A549 (cell line): Measurements from ENCODE around the gene CYP26C1. TPM values are rescaled to one million over a fixed set of nuclear protein-coding genes. Genes with fewer than 3 reads are reported as not detected.

Experiments
- ATAC-seq, 2 experiments: fragments of 200-7000 bp in 1 of 2; fragments of >200 bp in 1 of 2; cut with Nextera tagmentation in 1 of 2; cut with Tn5 transposase in 1 of 2; 3 replicates each; pipeline versions ENCODE4 v1.8.0 to v1.9.1; 2018 to 2020; ENCODE audit warnings: mild to moderate bottlenecking in 1 of 2, moderate library complexity in 1 of 2
- CTCF ChIA-PET: fragments of 300-600 bp; sonication (Branson Sonifier 250); formaldehyde crosslinking; extraction: SDS; loops from one replicate; lab custom pipeline; 2021; ENCODE audit warnings: antibody characterized with exemption, inconsistent platforms; lab: Yijun Ruan, JAX
- POLR2A ChIA-PET: fragments of 350-600 bp; formaldehyde crosslinking; extraction: SDS; loops from one replicate; lab custom pipeline; 2021; ENCODE audit warnings: antibody characterized with exemption, inconsistent platforms; lab: Yijun Ruan, JAX
- DNase-seq, 2 experiments: peaks; one replicate each; pipeline versions ENCODE4 v3.0.0 to v3.0.0-alpha.2; 2011 to 2016; ENCODE audit warnings: low read depth in 1 of 2, low spot score in 1 of 2
- FAIRE-seq: peaks from 2 replicates; lab custom pipeline; 2011; peaks lifted over from hg19 to GRCh38; lab: Jason Lieb, UNC
- H3K27ac ChIP-seq, 2 experiments: fragments of >200 bp; sonication (Bioruptor Twin); formaldehyde crosslinking; 3 replicates each; pipeline ENCODE4 v1.5.1; 2016 to 2017
- H3K4me1 ChIP-seq: fragments of >200 bp; sonication (Bioruptor Twin); formaldehyde crosslinking; 3 replicates; pipeline ENCODE4 v1.6.1; 2016
- H3K4me2 ChIP-seq: fragments of >200 bp; sonication (Bioruptor Twin); formaldehyde crosslinking; 3 replicates; pipeline ENCODE4 v1.6.1; 2016
- H3K4me3 ChIP-seq: fragments of >200 bp; sonication (Bioruptor Twin); formaldehyde crosslinking; 3 replicates; pipeline ENCODE4 v1.5.1; 2016
- H3K9me3 ChIP-seq: fragments of >200 bp; sonication (Bioruptor Twin); formaldehyde crosslinking; 3 replicates; pipeline ENCODE4 v1.6.1; 2016
- CBX8 ChIP-seq: fragments of 200-600 bp; sonication (generic); IDR thresholded peaks from 2 replicates; pipeline ENCODE4 v1.6.1; 2016
- CHD4 ChIP-seq: fragments of 200-600 bp; sonication (generic); IDR thresholded peaks from 2 replicates; pipeline ENCODE4 v1.6.1; 2016; ENCODE audit warnings: antibody characterized with exemption, mild to moderate bottlenecking, borderline replicate concordance
- CTCF ChIP-seq: fragments of >200 bp; sonication (Bioruptor Twin); formaldehyde crosslinking; IDR thresholded peaks from 3 replicates; pipeline ENCODE4 v1.5.1; 2016
- ELK1 ChIP-seq: fragments of 150-350 bp; IDR thresholded peaks from 2 replicates; pipeline ENCODE4 v1.6.1; 2014; ENCODE audit warnings: low read depth, mild to moderate bottlenecking, low read length
- HDAC2 ChIP-seq: fragments of 200-600 bp; sonication (generic); IDR thresholded peaks from 2 replicates; pipeline ENCODE4 v1.6.1; 2016
- KDM5A ChIP-seq: fragments of 200-600 bp; sonication (generic); IDR thresholded peaks from 2 replicates; pipeline ENCODE4 v1.6.1; 2016; ENCODE audit warnings: antibody characterized with exemption, mild to moderate bottlenecking
- MAX ChIP-seq: IDR thresholded peaks from 2 replicates; pipeline ENCODE4 v1.6.1; 2012
- PBX3 ChIP-seq: IDR thresholded peaks from 2 replicates; pipeline ENCODE4 v1.6.1; 2012
- POLR2A ChIP-seq: IDR thresholded peaks from 2 replicates; pipeline ENCODE4 v1.6.1; 2012; ENCODE audit warnings: mild to moderate bottlenecking, low read length
- RAD21 ChIP-seq, 2 experiments: fragments of >200 bp in 1 of 2; sonication (Bioruptor Twin) in 1 of 2; formaldehyde crosslinking in 1 of 2; IDR thresholded peaks in 1 of 2; conservative IDR thresholded peaks in 1 of 2; 2 replicates in 1 of 2; 3 replicates in 1 of 2; pipeline ENCODE4 v1.6.1; 2012 to 2018; ENCODE audit warnings: inconsistent platforms in 1 of 2
- RCOR1 ChIP-seq: fragments of 150-350 bp; IDR thresholded peaks from 2 replicates; pipeline ENCODE4 v1.6.1; 2014; ENCODE audit warnings: antibody characterized with exemption, low read length, low read depth
- RNF2 ChIP-seq: fragments of 200-600 bp; sonication (generic); IDR thresholded peaks from 2 replicates; pipeline ENCODE4 v1.6.1; 2016; ENCODE audit warnings: low read depth, mild to moderate bottlenecking, antibody characterized with exemption, moderate library complexity, borderline replicate concordance
- SMC3 ChIP-seq: fragments of >200 bp; sonication (Bioruptor Twin); formaldehyde crosslinking; IDR thresholded peaks from 3 replicates; pipeline ENCODE4 v1.6.1; 2018; ENCODE audit warnings: inconsistent platforms
- TP53 ChIP-seq: fragments of 250-450 bp; sonication (Bioruptor Pico); IDR thresholded peaks from 2 replicates; pipeline ENCODE4 v1.5.0; 2021; ENCODE audit warnings: mild to moderate bottlenecking, moderate library complexity
- WGBS: methylation state at CpG from one replicate; pipeline ENCODE4 v1.1.6; 2017; ENCODE audit errors: missing lambda C conversion rate; 5-methylcytosine and 5-hydroxymethylcytosine counted together
- polyA plus RNA-seq, 4 experiments: library from polyadenylated mRNA; depleted of rRNA in 3 of 4; stranded (reverse); fragments of >200 nt; fragmentation: RNase III in 1 of 4; extraction: RNeasy Plus Mini Kit Qiagen cat#74134 plus additional on column Dnase treatment in 1 of 4; gene quantifications; 2 replicates in 3 of 4; 3 replicates in 1 of 4; pipeline ENCODE4 v1.2.3, GENCODE V29; 2011 to 2017

The CYP26C1 gene
- polyA plus RNA-seq, 2 of the 4 experiments (the other 2 are of a cell fraction) = not detected

- ChIA-PET POLR2A (no interaction called here), CTCF (interaction anchor here (0.5 to 4.3 kb wide), 9 partner anchors 9 to 285 kb away, joined by 3 to 21 read pairs (median 4); no protein-coding TSS in a partner anchor)
- WGBS = 54% methylated on average over 16 of the region's 17 CpGs
- ATAC-seq (no peak), FAIRE-seq (no peak), DNase-seq (no peak)
- H3K27ac ChIP-seq = peak overlapping the region in 1 of 2 experiments; percentile 37; a peak in 1 of 6 replicates
- no peaks in the 10 kb centered on the region for H3K9me3 ChIP-seq
- peak overlapping the region; percentile 42 for H3K4me3 ChIP-seq
- TF ChIP-seq CTCF (no peak), RCOR1 (no peak), CBX8 (no peak), KDM5A (no peak)
- 0 out of 3 replicates have a peak, but pooled peaks cover 5% of the 10 kb centered on the region for H3K4me1 ChIP-seq
- H3K4me2 ChIP-seq = peak overlapping the region; percentile 80
Measured at GRCh38 chr10:93067443-93068365, 7.1 kb downstream of the CYP26C1 start.

GRCh38 chr10:93068411-93069244 lies 8.0 kb downstream of the CYP26C1 start:
- peak; percentile 90; the same call in 1 of the 2 replicates for TF ChIP-seq HDAC2
- TF ChIP-seq CHD4 = no peak
- TF ChIP-seq MAX = peak; percentile 62; the same call in 1 of the 2 replicates
- peak; percentile 33; the same call in 2 of the 3 replicates for TF ChIP-seq SMC3
- peak; percentile 39 to 47; a peak in 3 of 5 replicates for TF ChIP-seq RAD21 (conservative IDR thresholded peaks at IDR 0.05 in 1 of 2, IDR thresholded peaks at IDR 0.05 in 1 of 2)
- no peak for TF ChIP-seq TP53 (CRISPR knock-in tag)
- TF ChIP-seq CTCF = peak; percentile 36; the same call in 2 of the 3 replicates
- peak overlapping the region; percentile 42 for H3K4me3 ChIP-seq
- WGBS = 62% methylated on average over 70 of the region's 73 CpGs
- peak; percentile 48 to 60; a peak in 5 of 6 replicates for ATAC-seq
- FAIRE-seq = no peak
- 0 out of 3 replicates have a peak, but pooled peaks cover 9% of the 10 kb centered on the region for H3K4me1 ChIP-seq
- peak overlapping the region in 1 of 2 experiments; percentile 37; a peak in 1 of 6 replicates for H3K27ac ChIP-seq
- peak in 1 of 2 experiments; percentile 57 for DNase-seq
- H3K9me3 ChIP-seq = no peaks in the 10 kb centered on the region
- CTCF ChIA-PET = interaction anchor here (0.5 to 4.3 kb wide), 14 partner anchors 7 to 442 kb away, joined by 3 to 21 read pairs (median 4); partner anchors contain the start of gene CYP26C1
- peak overlapping the region; percentile 80 for H3K4me2 ChIP-seq
- POLR2A ChIA-PET = no interaction called here

GRCh38 chr10:93069245-93069561 lies 8.6 kb downstream of the CYP26C1 start:
- FAIRE-seq = no peak
- TF ChIP-seq RNF2 (no peak), TP53 (CRISPR knock-in tag) (no peak), POLR2A (no peak), PBX3 (no peak), RAD21 (conservative IDR thresholded peaks at IDR 0.05 in 1 of 2, IDR thresholded peaks at IDR 0.05 in 1 of 2) (no peak), ELK1 (no peak), CHD4 (no peak)

More at GRCh38 chr10:93069245-93069561, 8.6 kb downstream of the CYP26C1 start:
- ChIA-PET POLR2A (no interaction called here), CTCF (interaction anchor here (0.8 to 4.3 kb wide), 6 partner anchors 8 to 442 kb away, joined by 3 to 21 read pairs (median 7); partner anchors contain the start of gene CYP26C1)
- no peak overlapping the region for H3K27ac ChIP-seq
- no peak for ATAC-seq
- 93% methylated on average over 10 of the region's 10 CpGs for WGBS
- no peaks in the 10 kb centered on the region for H3K9me3 ChIP-seq
- no peak overlapping the region for H3K4me3 ChIP-seq
- no peak for DNase-seq
- H3K4me1 ChIP-seq = 0 out of 3 replicates have a peak, but pooled peaks cover 9% of the 10 kb centered on the region
- peak overlapping the region; percentile 80; the same call in 2 of the 3 replicates for H3K4me2 ChIP-seq
